NCI-H774 (cell line): ENCODE measurements around the gene TENT4A.

ENCODE experiments used
- DNase-seq: peaks from one replicate; lab custom pipeline; 2025; lab: John Stamatoyannopoulos, UW

TENT4A gene

GRCh38 chr5:6752782-6753181 lies 39.5 kb downstream of the TENT4A start:
- no peak for DNase-seq

DNA sequence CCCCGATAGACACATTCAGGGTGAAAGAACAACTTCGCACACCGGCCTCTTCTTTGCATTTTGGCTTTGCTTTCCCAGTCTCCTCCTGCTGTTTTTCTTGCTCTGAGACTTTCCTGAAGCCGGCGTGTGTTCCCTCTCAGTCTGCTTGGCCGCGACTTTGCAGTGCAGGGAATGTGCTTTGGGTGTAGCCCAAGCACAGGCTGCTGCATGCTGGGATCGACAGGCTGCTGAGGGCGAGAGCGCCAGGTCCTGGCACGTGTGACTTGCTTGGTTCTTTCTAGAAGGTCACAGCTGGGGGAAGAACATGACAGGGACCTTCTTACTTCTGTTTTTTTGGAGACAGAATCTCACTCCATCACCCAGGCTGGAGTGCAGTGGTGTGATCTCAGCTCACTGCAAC lies 40.6 kb downstream of the TENT4A start:
- no peak for DNase-seq

DNA sequence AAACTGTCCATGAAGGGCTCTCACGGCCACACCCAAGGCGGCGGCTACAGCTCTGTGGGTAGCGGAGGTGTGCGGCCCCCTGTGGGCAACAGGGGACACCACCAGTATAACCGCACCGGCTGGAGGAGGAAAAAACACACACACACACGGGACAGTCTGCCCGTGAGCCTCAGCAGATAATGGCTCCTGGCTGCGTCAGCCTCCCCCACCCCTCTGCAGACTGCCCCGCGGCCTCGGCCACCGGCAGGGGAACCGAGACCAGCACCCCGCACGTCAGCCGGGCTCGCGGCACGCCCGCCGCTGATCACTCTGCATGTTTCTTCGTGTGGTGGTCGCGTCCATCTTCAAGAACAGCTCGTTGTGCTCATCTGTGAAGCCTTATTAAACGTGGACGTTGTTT lies 41.5 kb downstream of the TENT4A start:
- DNase-seq: no peak

GRCh38 chr5:6755519-6755918 lies 42.3 kb downstream of the TENT4A start:
- no peak for DNase-seq

DNA sequence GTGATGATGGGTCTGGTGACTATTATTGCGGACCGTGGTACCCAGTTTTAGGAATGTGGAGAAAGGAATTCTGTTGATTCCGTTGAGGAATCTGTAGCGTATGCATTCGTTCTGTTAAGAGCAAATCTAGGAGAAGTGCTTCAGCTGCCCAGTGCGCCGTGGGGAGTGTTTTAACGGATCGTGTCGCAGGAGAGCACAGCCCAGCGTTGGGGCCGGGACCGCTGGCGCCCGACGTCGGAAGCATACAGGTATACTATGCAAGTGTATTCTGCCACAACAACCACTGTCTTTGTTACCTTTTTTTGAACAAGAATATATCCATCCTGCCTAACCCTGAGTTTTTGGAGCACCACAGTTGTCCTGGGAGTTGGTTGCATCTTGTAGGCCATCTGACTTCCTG lies 42.7 kb downstream of the TENT4A start:
- DNase-seq: no peak

DNA sequence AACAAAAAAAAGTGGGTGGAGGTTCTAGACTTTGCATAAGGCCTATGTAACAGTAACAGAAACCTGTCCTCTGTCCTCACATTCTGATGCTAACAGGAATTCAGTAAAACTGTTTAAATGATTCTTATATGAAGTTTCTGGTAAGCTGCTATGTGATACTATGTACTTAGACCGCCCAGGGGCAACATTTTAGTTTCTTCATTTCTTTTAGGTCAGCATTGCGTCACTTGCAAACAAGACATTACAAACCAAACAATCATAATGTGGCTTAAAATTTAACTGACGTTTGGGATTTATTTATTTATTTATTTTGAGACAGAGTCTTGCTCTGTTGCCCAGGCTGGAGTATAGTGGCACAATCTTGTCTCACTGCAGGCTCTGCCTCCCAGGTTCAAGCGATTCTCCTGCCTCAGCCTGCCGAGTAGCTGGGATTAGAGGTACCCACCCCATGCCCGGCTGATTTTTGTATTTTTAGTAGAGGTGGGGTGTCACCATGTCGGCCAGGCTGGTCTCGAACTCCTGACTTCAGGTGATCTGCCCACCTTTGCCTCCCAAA lies 44.3 kb downstream of the TENT4A start:
- no peak for DNase-seq

DNA sequence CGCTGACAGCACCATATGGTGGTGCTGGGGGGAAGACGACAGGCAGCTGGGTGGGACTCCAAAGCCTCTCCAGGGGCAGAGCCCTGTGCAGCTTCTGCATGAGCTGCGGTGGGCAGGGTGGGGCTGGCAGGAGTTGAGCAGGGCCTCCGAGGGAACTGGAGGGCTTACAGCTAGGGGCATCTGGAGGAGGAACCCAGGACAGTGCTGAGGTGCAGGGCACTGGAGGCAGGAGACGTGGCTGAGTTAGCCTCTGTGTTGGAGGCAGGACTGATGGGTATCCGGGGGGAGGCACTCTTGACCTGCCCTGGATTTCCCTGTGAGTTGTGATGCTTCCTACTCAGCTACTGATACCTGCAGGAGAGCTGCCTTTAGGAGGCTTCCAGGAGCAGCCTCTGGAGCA lies 45.0 kb downstream of the TENT4A start:
- DNase-seq: no peak

DNA sequence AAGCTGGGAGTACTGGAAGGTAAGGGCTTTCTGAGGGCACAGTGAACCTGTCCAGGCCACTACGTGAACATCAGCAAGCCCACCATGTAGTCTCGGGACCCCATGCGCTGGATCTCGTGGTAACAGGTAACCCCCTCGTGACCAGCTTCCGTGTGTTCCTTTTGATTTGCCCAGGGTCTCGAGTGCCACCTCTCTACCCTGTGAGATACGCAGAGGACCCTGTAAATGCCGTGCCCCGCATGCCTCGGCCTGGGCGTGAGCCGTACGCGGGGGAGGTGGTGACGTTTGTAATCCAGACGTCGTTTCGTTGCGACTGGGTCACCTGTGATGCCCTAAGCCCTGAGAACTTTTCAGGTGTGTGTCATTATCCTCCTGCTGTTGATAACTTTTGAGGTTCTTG lies 45.5 kb downstream of the TENT4A start:
- DNase-seq: no peak

DNA sequence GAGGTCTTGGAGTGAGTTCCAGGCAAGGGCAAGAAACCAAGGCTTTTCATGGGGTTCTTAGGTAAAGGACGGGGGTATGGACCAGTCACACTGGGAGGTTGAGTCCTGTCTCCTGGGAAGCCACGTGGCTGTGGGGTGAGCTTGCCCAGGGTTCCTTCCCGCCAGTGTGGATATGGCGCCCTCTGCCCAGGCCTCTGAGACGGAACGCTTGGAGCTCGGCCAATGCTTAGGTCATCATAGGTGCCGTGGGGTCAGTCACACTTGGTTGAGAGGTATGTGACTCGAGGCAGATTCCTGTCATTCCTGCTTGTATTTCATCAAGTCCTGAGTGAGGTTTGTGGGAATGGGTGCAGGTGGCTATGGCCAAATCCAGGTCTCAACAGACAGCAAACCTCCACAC lies 46.2 kb downstream of the TENT4A start:
- DNase-seq: no peak

DNA sequence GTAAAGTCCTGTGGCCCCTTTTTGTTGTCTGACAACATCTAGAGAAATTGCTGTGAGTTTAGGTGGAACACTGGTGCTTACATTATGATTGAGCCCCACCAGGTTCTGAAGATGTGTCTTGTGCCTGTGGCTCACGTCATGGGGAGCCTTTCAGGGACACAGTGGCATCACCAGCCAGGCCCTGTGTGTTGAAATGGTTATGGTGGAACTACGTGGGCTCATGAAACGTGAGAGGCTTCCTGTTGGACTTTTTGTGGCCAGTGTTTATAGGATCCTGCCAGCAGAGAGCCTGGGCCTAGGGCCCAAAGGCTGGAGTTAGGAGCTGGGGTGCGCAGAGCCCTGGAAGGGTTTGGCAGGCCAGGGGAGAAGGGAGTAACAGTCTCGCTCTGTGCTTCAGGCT lies 46.8 kb downstream of the TENT4A start:
- no peak for DNase-seq

DNA sequence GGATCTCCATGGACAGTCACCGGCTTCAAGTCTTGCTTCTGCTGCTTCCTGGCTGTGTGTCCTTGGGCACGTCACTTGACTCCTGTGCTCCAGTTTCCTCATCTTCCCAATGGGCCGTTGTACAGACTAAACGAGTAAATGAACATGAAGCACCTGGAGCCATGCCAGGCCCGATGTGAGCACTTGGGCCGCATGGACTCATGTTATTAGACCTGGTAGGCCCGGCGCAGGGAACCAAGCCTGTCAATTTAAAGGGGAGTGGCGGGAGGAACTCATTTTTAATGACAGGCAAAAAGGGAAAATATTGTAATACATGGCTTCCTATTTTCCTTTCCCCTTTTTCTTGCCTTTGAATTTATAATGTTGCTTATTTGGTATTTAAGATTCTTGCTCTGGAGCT lies 47.5 kb downstream of the TENT4A start:
- DNase-seq: no peak

GRCh38 chr5:6761333-6761732 lies 48.1 kb downstream of the TENT4A start:
- DNase-seq: no peak

- DNase-seq: no peak
These were observed 48.9 kb downstream of the TENT4A start for GRCh38 chr5:6762116-6762515.

- DNase-seq: no peak
These were observed 49.5 kb downstream of the TENT4A start for GRCh38 chr5:6762697-6763096.

GRCh38 chr5:6763191-6763590 lies 50.0 kb downstream of the TENT4A start:
- no peak for DNase-seq

- DNase-seq: peak; percentile 90
These were observed 52.6 kb downstream of the TENT4A start for GRCh38 chr5:6765612-6766525.

DNA sequence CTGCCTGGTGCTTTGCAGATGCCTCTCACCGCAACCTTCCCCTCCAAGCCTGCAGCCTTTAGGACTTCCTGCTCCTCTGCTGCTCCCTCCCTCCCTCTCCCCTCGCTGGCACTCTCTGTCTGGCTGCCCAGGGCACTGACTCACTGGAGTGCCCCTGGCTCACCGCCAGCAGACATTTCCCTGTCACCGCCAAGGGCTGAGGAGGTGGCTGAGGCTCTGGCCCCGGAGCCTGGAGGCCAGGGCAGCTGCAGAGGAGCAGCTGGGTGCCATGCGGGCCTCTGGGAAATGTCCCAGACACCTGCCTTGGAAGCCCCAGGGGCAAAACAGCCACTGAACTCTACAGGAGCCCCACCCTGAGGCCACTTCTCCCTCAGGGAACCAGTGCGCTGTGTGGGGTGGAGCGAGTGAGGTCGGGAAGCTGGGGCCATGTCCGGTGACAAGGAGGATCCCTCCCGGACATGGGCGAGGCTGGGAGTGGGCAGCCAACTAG lies 53.4 kb downstream of the TENT4A start:
- DNase-seq: peak; percentile 93

- DNase-seq: no peak
These were observed 54.3 kb downstream of the TENT4A start for GRCh38 chr5:6767481-6768063.

GRCh38 chr5:6768590-6769230 lies 55.5 kb downstream of the TENT4A start:
- DNase-seq: no peak

GRCh38 chr5:6770826-6771607 lies 57.8 kb downstream of the TENT4A start:
- no peak for DNase-seq

- no peak for DNase-seq
These were observed 59.7 kb downstream of the TENT4A start for GRCh38 chr5:6772886-6773285.
